Measurements from ENCODE around the gene CMTM7. TPM values are rescaled to one million over a fixed set of nuclear protein-coding genes. Genes with fewer than 3 reads are reported as not detected.
A peak's percentile ranks its signal among the peaks of the same experiment; 100 is the strongest.

The CMTM7 gene
- total RNA-seq, 1 experiment from 2014 or later: 1.7 TPM

DNA sequence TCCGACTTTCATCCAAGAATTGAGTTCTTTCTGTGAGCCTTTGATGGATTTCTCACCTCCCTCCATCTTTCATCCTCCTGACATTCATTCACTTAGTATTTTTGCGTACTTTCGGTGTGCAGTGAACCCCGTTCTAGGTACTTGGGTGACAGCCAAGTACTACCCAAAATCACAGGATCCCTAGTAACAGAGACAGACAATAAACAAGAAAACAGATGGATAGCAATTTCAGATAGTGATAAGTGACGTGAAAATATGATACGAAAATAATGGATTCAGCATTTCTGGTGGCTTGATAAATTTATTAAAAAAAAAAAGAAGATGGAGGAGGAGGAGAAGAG is 111.3 kb downstream of the CMTM7 start:
- Histone ChIP-seq H3K36me3 (no peaks in the 10 kb centered on the region), H3K27me3 (no peaks in the 10 kb centered on the region), H3K9me3 (no peaks in the 10 kb centered on the region), H3K4me3 (peak overlapping the region; percentile 80)
- no peak for DNase-seq

Other genes with a start within 250 kb of the CMTM7 start
- gene CMTM8, start 153.2 kb upstream of the CMTM7 start, total RNA-seq (2014; rRNA removed; shearing (Covaris generic); ENCODE audit: low replicate concordance): not detected in 2 replicates
- gene CMTM6, start 111.0 kb downstream of the CMTM7 start, total RNA-seq (2014; rRNA removed; shearing (Covaris generic); ENCODE audit: low replicate concordance): 30.5 and 39.3 TPM in 2 replicates
- gene DYNC1LI1, start 179.0 kb downstream of the CMTM7 start, total RNA-seq (2014; rRNA removed; shearing (Covaris generic); ENCODE audit: low replicate concordance): 50.6 and 60.0 TPM in 2 replicates